ENCODE data around the gene CHRND. TPM values are rescaled to one million over a fixed set of nuclear protein-coding genes. Genes with fewer than 3 reads are reported as not detected.
A peak's percentile ranks its signal among the peaks of the same experiment; 100 is the strongest.

Gene CHRND
- total and polyA plus RNA-seq, 2 donors from 2014 or later: not detected

GRCh38 chr2:232492963-232493700 is 32.8 kb upstream of the CHRND start:
- DNase-seq (peak in 2 of 5 donors; percentile 22 to 53), FAIRE-seq (no peak)
- Histone ChIP-seq H3K4me3 (ENCODE audit: low read length in 3 of 3) (no peak overlapping the region), H3K36me3 (ENCODE audit: control insufficient read depth in 2 of 3, insufficient read depth in 3 of 3, low read length in 3 of 3) (no peaks in the 10 kb centered on the region), H3K9me3 (ENCODE audit: control insufficient read depth in 2 of 3, insufficient read depth in 1 of 3, low read length in 3 of 3) (no peaks in the 10 kb centered on the region), H3K4me1 (ENCODE audit: control insufficient read depth in 2 of 3, insufficient read depth in 2 of 3, low read depth in 1 of 3, low read length in 3 of 3) (no peaks in the 10 kb centered on the region), H3K9ac (ENCODE audit: low read length in 3 of 3) (no peak overlapping the region), H3K27ac (ENCODE audit: low read depth in 2 of 2, low read length in 2 of 2) (no peak overlapping the region), H3K27me3 (ENCODE audit: control insufficient read depth, insufficient read depth, low read length) (no peaks in the 10 kb centered on the region)
- intact Hi-C loops (cut with DNase I): no loop called here
- no peak for TF ChIP-seq CTCF (IDR thresholded peaks at IDR 0.05; ENCODE audit: borderline replicate concordance, extremely low read depth, insufficient read depth)

- FAIRE-seq (no peak), DNase-seq (peak in 2 of 5 donors; percentile 39 to 40)
- H3K27me3 ChIP-seq (ENCODE audit: control insufficient read depth, insufficient read depth, low read length): no peaks in the 10 kb centered on the region
- no peak overlapping the region for H3K9ac ChIP-seq (ENCODE audit: low read length in 3 of 3)
- intact Hi-C loops (cut with DNase I): no loop called here
- no peak overlapping the region for H3K27ac ChIP-seq (ENCODE audit: low read depth in 2 of 2, low read length in 2 of 2)
- no peak for TF ChIP-seq CTCF (IDR thresholded peaks at IDR 0.05; ENCODE audit: borderline replicate concordance, extremely low read depth, insufficient read depth)
- H3K36me3 ChIP-seq (ENCODE audit: control insufficient read depth in 2 of 3, insufficient read depth in 3 of 3, low read length in 3 of 3): no peaks in the 10 kb centered on the region
- H3K4me1 ChIP-seq (ENCODE audit: control insufficient read depth in 2 of 3, insufficient read depth in 2 of 3, low read depth in 1 of 3, low read length in 3 of 3): no peaks in the 10 kb centered on the region
- H3K9me3 ChIP-seq (ENCODE audit: control insufficient read depth in 2 of 3, insufficient read depth in 1 of 3, low read length in 3 of 3): no peaks in the 10 kb centered on the region
- no peak overlapping the region for H3K4me3 ChIP-seq (ENCODE audit: low read length in 3 of 3)
Measured at GRCh38 chr2:232493701-232494474, 32.1 kb upstream of the CHRND start.

- H3K27me3 ChIP-seq (ENCODE audit: control insufficient read depth, insufficient read depth, low read length): no peaks in the 10 kb centered on the region
- FAIRE-seq: no peak
- peak in 1 of 5 donors; percentile 44 for DNase-seq
- TF ChIP-seq CTCF (IDR thresholded peaks at IDR 0.05; ENCODE audit: borderline replicate concordance, extremely low read depth, insufficient read depth): no peak
- no peaks in the 10 kb centered on the region for H3K36me3 ChIP-seq (ENCODE audit: control insufficient read depth in 2 of 3, insufficient read depth in 3 of 3, low read length in 3 of 3)
- no peak overlapping the region for H3K4me3 ChIP-seq (ENCODE audit: low read length in 3 of 3)
- H3K9ac ChIP-seq (ENCODE audit: low read length in 3 of 3): no peak overlapping the region
- no peaks in the 10 kb centered on the region for H3K4me1 ChIP-seq (ENCODE audit: control insufficient read depth in 2 of 3, insufficient read depth in 2 of 3, low read depth in 1 of 3, low read length in 3 of 3)
- no peak overlapping the region for H3K27ac ChIP-seq (ENCODE audit: low read depth in 2 of 2, low read length in 2 of 2)
- no peaks in the 10 kb centered on the region for H3K9me3 ChIP-seq (ENCODE audit: control insufficient read depth in 2 of 3, insufficient read depth in 1 of 3, low read length in 3 of 3)
- intact Hi-C loops (cut with DNase I): no loop called here
Measured at GRCh38 chr2:232494542-232494941, 31.4 kb upstream of the CHRND start.
